GM23338 (cell line): ENCODE results near the gene PPFIBP2. TPM values are rescaled to one million over a fixed set of nuclear protein-coding genes. Genes with fewer than 3 reads are reported as not detected.

Experiments
- ATAC-seq: fragments of 200-7000 bp; cut with Tn5 transposase; 3 replicates; pipeline ENCODE4 v1.9.1; 2020
- DNase-seq: peaks from one replicate; pipeline ENCODE4 v3.0.0-alpha.2; 2015; ENCODE audit warnings: low spot score
- H2AFZ ChIP-seq: fragments of 200-600 bp; sonication (generic); 2 replicates; pipeline ENCODE4 v1.8.0; 2016; ENCODE audit warnings: antibody characterized with exemption, mild to moderate bottlenecking, moderate library complexity
- H3F3A ChIP-seq: fragments of 200-600 bp; sonication (generic); replicated peaks from 2 replicates; pipeline ENCODE4 v1.8.0; 2017; ENCODE audit warnings: antibody characterized with exemption, mixed run types, low read depth
- H3K27ac ChIP-seq: fragments of 200-600 bp; sonication (generic); 2 replicates; pipeline ENCODE4 v1.6.1; 2016; ENCODE audit warnings: low read depth
- H3K27me3 ChIP-seq: fragments of 200-600 bp; sonication (generic); 2 replicates; pipeline ENCODE4 v1.8.0; 2016; ENCODE audit warnings: mild to moderate bottlenecking, mixed run types, moderate library complexity; ENCODE audit not compliant: insufficient read depth
- H3K36me3 ChIP-seq: fragments of 200-600 bp; sonication (generic); 2 replicates; pipeline ENCODE4 v1.8.0; 2016; ENCODE audit warnings: mild to moderate bottlenecking; ENCODE audit not compliant: insufficient read depth
- H3K4me1 ChIP-seq: fragments of 200-600 bp; sonication (generic); 2 replicates; pipeline ENCODE4 v1.8.0; 2016; ENCODE audit warnings: mild to moderate bottlenecking, moderate library complexity; ENCODE audit not compliant: insufficient read depth
- H3K4me2 ChIP-seq: fragments of 200-600 bp; sonication (generic); 2 replicates; pipeline ENCODE4 v1.7.1; 2017; ENCODE audit warnings: mixed run types
- H3K4me3 ChIP-seq: fragments of 200-600 bp; sonication (generic); 2 replicates; pipeline ENCODE4 v1.6.1; 2016; ENCODE audit warnings: mixed run types
- H3K79me2 ChIP-seq: fragments of 200-600 bp; sonication (generic); replicated peaks from 2 replicates; pipeline ENCODE4 v1.8.0; 2017; ENCODE audit warnings: mild to moderate bottlenecking; ENCODE audit not compliant: insufficient read depth
- H3K9me2 ChIP-seq: fragments of 200-600 bp; sonication (generic); 2 replicates; pipeline ENCODE4 v1.8.0; 2017; ENCODE audit not compliant: insufficient read depth
- H4K20me1 ChIP-seq: fragments of 200-600 bp; sonication (generic); replicated peaks from 2 replicates; pipeline ENCODE4 v1.8.0; 2017; ENCODE audit warnings: mild to moderate bottlenecking; ENCODE audit not compliant: insufficient read depth
- H3K27ac Mint-ChIP-seq: 2 replicates; pipeline ENCODE4 v1.8.0; 2020; ENCODE audit warnings: inconsistent platforms, mild to moderate bottlenecking, moderate library complexity, mixed read lengths
- H3K27me3 Mint-ChIP-seq: 3 replicates; pipeline ENCODE4 v1.8.0; 2022; ENCODE audit warnings: low read depth, mild to moderate bottlenecking, moderate library complexity, mixed read lengths, inconsistent platforms; ENCODE audit not compliant: insufficient read depth, poor library complexity
- H3K36me3 Mint-ChIP-seq: 3 replicates; pipeline ENCODE4 v1.8.0; 2021; ENCODE audit warnings: low read depth, mild to moderate bottlenecking, inconsistent platforms, moderate library complexity, mixed read lengths
- H3K4me1 Mint-ChIP-seq: 3 replicates; pipeline ENCODE4 v1.8.0; 2020; ENCODE audit warnings: mild to moderate bottlenecking, inconsistent platforms, mixed read lengths
- H3K4me3 Mint-ChIP-seq: 3 replicates; pipeline ENCODE4 v1.8.0; 2021; ENCODE audit warnings: moderate library complexity, mild to moderate bottlenecking, inconsistent platforms, mixed read lengths
- H3K9me3 Mint-ChIP-seq: 3 replicates; pipeline ENCODE4 v1.8.0; 2020; ENCODE audit warnings: moderate library complexity, mild to moderate bottlenecking, inconsistent platforms, mixed read lengths
- CREB1 ChIP-seq: fragments of 250-450 bp; sonication (Bioruptor Pico); IDR thresholded peaks from 2 replicates; pipeline ENCODE4 v1.5.0; 2020; ENCODE audit warnings: low read depth, mild to moderate bottlenecking, moderate library complexity
- EZH2 ChIP-seq: fragments of 200-600 bp; sonication (generic); IDR thresholded peaks from one replicate; pipeline ENCODE4 v1.8.0; 2017; ENCODE audit warnings: antibody characterized with exemption, mild to moderate bottlenecking, low read depth; ENCODE audit not compliant: unreplicated experiment
- EZH2phosphoT487 ChIP-seq: fragments of 200-600 bp; sonication (generic); IDR thresholded peaks from one replicate; pipeline ENCODE4 v1.8.1; 2018; ENCODE audit warnings: antibody characterized with exemption; ENCODE audit not compliant: unreplicated experiment
- JUNB ChIP-seq: IDR thresholded peaks from one replicate; pipeline ENCODE4 v1.6.1; 2016; ENCODE audit warnings: antibody characterized with exemption; ENCODE audit not compliant: unreplicated experiment
- NANOG ChIP-seq: IDR thresholded peaks from 2 replicates; pipeline ENCODE4 v1.6.1; 2016; ENCODE audit warnings: antibody characterized with exemption, borderline replicate concordance
- POLR2AphosphoS5 ChIP-seq: IDR thresholded peaks from 2 replicates; pipeline ENCODE4 v1.6.1; 2016; ENCODE audit warnings: antibody characterized with exemption, low read depth
- STAT1 ChIP-seq: IDR thresholded peaks from one replicate; pipeline ENCODE4 v1.6.1; 2016; ENCODE audit warnings: antibody characterized with exemption; ENCODE audit not compliant: unreplicated experiment
- ZNF114 ChIP-seq: fragments of 250-450 bp; sonication (Bioruptor Pico); IDR thresholded peaks from 2 replicates; pipeline ENCODE4 v1.5.0; 2020; ENCODE audit warnings: mild to moderate bottlenecking, moderate library complexity
- ZNF331 ChIP-seq: fragments of 250-450 bp; sonication (Bioruptor Pico); IDR thresholded peaks from 2 replicates; pipeline ENCODE4 v1.5.0; 2020; ENCODE audit warnings: low read depth, mild to moderate bottlenecking, moderate library complexity
- polyA plus RNA-seq: library from polyadenylated mRNA; unstranded; fragments of >200 nt; fragmentation: Nextera tagmentation; extraction: Ambion mirVana; gene quantifications from 2 replicates; pipeline ENCODE4 v1.2.1, GENCODE V29; 2016
- total RNA-seq: library from RNA; depleted of rRNA; stranded (reverse); fragments of >200 nt; shearing (Covaris generic); gene quantifications from 2 replicates; pipeline ENCODE4 v1.2.3, GENCODE V29; 2014
- TF ChIP-seq, protein P1 (sequence below): fragments of 250-450 bp; sonication (Bioruptor Pico); IDR thresholded peaks from 2 replicates; pipeline ENCODE4 v1.5.0; 2020; ENCODE audit warnings: mild to moderate bottlenecking, moderate library complexity
- TF ChIP-seq, protein P2 (sequence below), 2 experiments: fragments of 200-600 bp in 1 of 2; sonication (generic) in 1 of 2; conservative IDR thresholded peaks; 2 replicates each; pipeline versions ENCODE4 v1.5.1 to v1.6.1; 2016 to 2017; ENCODE audit warnings: antibody characterized with exemption in 2 of 2, low read depth in 2 of 2, mild to moderate bottlenecking in 2 of 2, moderate library complexity in 1 of 2
- TF ChIP-seq, protein P3 (sequence below): IDR thresholded peaks from 2 replicates; pipeline ENCODE4 v1.6.1; 2016; ENCODE audit warnings: antibody characterized with exemption
- TF ChIP-seq, protein P4 (sequence below): IDR thresholded peaks from one replicate; pipeline ENCODE4 v1.6.1; 2018; ENCODE audit warnings: antibody characterized with exemption; ENCODE audit not compliant: unreplicated experiment

The PPFIBP2 gene
- total and polyA plus RNA-seq, 2 experiments from 2014 or later = 7.1 to 14.8 TPM

DNA sequence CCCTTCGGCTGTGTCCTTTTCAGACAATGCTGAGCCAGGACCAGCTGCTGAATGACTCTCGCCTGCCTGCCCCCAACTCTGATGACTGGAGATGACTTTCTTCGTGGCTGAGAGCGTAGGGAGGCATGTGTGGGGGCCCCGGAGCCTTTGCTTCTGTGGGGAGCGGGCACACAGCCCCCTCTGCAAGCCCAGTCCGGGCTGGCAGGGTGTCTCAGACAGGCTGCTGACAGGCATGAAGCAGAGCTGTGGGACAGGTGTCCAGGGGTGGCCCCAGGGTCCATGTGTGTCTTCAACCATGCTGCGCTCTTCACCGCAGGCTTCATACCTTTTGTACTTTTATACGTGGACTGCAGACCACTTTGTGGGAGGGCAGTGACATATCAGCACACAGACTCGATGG, 142.9 kb downstream of the PPFIBP2 start:
- peaks cover 3% of the 10 kb centered on the region; the same call in 2 of the 3 replicates for H3K9me3 Mint-ChIP-seq
- TF ChIP-seq JUNB (no peak), STAT1 (no peak), EZH2 (no peak), ZNF331 (CRISPR knock-in tag) (no peak), NANOG (no peak), ZNF114 (CRISPR knock-in tag) (no peak), EZH2phosphoT487 (no peak), CREB1 (CRISPR knock-in tag) (no peak), POLR2AphosphoS5 (no peak)
- TF ChIP-seq, protein P1, sequence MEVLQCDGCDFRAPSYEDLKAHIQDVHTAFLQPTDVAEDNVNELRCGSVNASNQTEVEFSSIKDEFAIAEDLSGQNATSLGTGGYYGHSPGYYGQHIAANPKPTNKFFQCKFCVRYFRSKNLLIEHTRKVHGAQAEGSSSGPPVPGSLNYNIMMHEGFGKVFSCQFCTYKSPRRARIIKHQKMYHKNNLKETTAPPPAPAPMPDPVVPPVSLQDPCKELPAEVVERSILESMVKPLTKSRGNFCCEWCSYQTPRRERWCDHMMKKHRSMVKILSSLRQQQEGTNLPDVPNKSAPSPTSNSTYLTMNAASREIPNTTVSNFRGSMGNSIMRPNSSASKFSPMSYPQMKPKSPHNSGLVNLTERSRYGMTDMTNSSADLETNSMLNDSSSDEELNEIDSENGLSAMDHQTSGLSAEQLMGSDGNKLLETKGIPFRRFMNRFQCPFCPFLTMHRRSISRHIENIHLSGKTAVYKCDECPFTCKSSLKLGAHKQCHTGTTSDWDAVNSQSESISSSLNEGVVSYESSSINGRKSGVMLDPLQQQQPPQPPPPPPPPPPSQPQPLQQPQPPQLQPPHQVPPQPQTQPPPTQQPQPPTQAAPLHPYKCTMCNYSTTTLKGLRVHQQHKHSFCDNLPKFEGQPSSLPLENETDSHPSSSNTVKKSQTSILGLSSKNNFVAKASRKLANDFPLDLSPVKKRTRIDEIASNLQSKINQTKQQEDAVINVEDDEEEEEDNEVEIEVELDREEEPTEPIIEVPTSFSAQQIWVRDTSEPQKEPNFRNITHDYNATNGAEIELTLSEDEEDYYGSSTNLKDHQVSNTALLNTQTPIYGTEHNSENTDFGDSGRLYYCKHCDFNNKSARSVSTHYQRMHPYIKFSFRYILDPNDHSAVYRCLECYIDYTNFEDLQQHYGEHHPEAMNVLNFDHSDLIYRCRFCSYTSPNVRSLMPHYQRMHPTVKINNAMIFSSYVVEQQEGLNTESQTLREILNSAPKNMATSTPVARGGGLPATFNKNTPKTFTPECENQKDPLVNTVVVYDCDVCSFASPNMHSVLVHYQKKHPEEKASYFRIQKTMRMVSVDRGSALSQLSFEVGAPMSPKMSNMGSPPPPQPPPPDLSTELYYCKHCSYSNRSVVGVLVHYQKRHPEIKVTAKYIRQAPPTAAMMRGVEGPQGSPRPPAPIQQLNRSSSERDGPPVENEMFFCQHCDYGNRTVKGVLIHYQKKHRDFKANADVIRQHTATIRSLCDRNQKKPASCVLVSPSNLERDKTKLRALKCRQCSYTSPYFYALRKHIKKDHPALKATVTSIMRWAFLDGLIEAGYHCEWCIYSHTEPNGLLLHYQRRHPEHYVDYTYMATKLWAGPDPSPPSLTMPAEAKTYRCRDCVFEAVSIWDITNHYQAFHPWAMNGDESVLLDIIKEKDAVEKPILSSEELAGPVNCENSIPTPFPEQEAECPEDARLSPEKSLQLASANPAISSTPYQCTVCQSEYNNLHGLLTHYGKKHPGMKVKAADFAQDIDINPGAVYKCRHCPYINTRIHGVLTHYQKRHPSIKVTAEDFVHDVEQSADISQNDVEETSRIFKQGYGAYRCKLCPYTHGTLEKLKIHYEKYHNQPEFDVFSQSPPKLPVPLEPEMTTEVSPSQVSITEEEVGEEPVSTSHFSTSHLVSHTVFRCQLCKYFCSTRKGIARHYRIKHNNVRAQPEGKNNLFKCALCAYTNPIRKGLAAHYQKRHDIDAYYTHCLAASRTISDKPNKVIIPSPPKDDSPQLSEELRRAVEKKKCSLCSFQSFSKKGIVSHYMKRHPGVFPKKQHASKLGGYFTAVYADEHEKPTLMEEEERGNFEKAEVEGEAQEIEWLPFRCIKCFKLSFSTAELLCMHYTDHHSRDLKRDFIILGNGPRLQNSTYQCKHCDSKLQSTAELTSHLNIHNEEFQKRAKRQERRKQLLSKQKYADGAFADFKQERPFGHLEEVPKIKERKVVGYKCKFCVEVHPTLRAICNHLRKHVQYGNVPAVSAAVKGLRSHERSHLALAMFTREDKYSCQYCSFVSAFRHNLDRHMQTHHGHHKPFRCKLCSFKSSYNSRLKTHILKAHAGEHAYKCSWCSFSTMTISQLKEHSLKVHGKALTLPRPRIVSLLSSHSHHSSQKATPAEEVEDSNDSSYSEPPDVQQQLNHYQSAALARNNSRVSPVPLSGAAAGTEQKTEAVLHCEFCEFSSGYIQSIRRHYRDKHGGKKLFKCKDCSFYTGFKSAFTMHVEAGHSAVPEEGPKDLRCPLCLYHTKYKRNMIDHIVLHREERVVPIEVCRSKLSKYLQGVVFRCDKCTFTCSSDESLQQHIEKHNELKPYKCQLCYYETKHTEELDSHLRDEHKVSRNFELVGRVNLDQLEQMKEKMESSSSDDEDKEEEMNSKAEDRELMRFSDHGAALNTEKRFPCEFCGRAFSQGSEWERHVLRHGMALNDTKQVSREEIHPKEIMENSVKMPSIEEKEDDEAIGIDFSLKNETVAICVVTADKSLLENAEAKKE (CRISPR knock-in tag) = no peak
- TF ChIP-seq, protein P2, sequence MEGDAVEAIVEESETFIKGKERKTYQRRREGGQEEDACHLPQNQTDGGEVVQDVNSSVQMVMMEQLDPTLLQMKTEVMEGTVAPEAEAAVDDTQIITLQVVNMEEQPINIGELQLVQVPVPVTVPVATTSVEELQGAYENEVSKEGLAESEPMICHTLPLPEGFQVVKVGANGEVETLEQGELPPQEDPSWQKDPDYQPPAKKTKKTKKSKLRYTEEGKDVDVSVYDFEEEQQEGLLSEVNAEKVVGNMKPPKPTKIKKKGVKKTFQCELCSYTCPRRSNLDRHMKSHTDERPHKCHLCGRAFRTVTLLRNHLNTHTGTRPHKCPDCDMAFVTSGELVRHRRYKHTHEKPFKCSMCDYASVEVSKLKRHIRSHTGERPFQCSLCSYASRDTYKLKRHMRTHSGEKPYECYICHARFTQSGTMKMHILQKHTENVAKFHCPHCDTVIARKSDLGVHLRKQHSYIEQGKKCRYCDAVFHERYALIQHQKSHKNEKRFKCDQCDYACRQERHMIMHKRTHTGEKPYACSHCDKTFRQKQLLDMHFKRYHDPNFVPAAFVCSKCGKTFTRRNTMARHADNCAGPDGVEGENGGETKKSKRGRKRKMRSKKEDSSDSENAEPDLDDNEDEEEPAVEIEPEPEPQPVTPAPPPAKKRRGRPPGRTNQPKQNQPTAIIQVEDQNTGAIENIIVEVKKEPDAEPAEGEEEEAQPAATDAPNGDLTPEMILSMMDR (conservative IDR thresholded peaks at IDR 0.05; ENCODE audit: low read depth in 2 of 2) = no peak
- TF ChIP-seq, protein P3, sequence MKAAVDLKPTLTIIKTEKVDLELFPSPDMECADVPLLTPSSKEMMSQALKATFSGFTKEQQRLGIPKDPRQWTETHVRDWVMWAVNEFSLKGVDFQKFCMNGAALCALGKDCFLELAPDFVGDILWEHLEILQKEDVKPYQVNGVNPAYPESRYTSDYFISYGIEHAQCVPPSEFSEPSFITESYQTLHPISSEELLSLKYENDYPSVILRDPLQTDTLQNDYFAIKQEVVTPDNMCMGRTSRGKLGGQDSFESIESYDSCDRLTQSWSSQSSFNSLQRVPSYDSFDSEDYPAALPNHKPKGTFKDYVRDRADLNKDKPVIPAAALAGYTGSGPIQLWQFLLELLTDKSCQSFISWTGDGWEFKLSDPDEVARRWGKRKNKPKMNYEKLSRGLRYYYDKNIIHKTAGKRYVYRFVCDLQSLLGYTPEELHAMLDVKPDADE = no peak
- TF ChIP-seq, protein P4, sequence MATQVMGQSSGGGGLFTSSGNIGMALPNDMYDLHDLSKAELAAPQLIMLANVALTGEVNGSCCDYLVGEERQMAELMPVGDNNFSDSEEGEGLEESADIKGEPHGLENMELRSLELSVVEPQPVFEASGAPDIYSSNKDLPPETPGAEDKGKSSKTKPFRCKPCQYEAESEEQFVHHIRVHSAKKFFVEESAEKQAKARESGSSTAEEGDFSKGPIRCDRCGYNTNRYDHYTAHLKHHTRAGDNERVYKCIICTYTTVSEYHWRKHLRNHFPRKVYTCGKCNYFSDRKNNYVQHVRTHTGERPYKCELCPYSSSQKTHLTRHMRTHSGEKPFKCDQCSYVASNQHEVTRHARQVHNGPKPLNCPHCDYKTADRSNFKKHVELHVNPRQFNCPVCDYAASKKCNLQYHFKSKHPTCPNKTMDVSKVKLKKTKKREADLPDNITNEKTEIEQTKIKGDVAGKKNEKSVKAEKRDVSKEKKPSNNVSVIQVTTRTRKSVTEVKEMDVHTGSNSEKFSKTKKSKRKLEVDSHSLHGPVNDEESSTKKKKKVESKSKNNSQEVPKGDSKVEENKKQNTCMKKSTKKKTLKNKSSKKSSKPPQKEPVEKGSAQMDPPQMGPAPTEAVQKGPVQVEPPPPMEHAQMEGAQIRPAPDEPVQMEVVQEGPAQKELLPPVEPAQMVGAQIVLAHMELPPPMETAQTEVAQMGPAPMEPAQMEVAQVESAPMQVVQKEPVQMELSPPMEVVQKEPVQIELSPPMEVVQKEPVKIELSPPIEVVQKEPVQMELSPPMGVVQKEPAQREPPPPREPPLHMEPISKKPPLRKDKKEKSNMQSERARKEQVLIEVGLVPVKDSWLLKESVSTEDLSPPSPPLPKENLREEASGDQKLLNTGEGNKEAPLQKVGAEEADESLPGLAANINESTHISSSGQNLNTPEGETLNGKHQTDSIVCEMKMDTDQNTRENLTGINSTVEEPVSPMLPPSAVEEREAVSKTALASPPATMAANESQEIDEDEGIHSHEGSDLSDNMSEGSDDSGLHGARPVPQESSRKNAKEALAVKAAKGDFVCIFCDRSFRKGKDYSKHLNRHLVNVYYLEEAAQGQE = no peak
- H3K9me2 ChIP-seq = no peaks in the 10 kb centered on the region
- no peak overlapping the region for H3K4me3 Mint-ChIP-seq
- peaks cover 7% of the 10 kb centered on the region for H3K27me3 Mint-ChIP-seq
- peaks cover 5% of the 10 kb centered on the region for H3K4me1 Mint-ChIP-seq
- peaks cover 18% of the 10 kb centered on the region; the same call in 2 of the 3 replicates for H3K36me3 Mint-ChIP-seq
- H3K27ac Mint-ChIP-seq = no peak overlapping the region
- ATAC-seq (no peak), DNase-seq (no peak)
- H3K27me3 ChIP-seq = no peaks in the 10 kb centered on the region
- no peaks in the 10 kb centered on the region for H3K4me1 ChIP-seq
- no peak overlapping the region for H3K4me2 ChIP-seq
- H3K27ac ChIP-seq = no peak overlapping the region
- no peaks in the 10 kb centered on the region for H4K20me1 ChIP-seq
- no peak overlapping the region for H2AFZ ChIP-seq
- H3K36me3 ChIP-seq = no peaks in the 10 kb centered on the region
- H3K4me3 ChIP-seq = no peak overlapping the region
- H3F3A ChIP-seq = 0 out of 2 replicates have a peak, but pooled peaks cover 2% of the 10 kb centered on the region
- H3K79me2 ChIP-seq = no peaks in the 10 kb centered on the region
